Fibroblast of mammary gland (primary cell): Measurements from ENCODE around the gene ATIC.

ENCODE experiments used
- DNase-seq: peaks from one replicate; pipeline ENCODE4 v3.0.0-alpha.2; 2010; ENCODE audit warnings: low read depth
- H3K4me3 ChIP-seq: 2 replicates; pipeline ENCODE4 v1.5.1; 2011; ENCODE audit warnings: low read depth, mild to moderate bottlenecking, low read length, moderate library complexity; ENCODE audit not compliant: control insufficient read depth
- TF ChIP-seq, protein P1 (sequence below): conservative IDR thresholded peaks from 2 replicates; pipeline ENCODE4 v1.5.1; 2011; ENCODE audit warnings: low read depth, low read length, inconsistent platforms; ENCODE audit not compliant: control insufficient read depth, insufficient read depth

ATIC gene

DNA sequence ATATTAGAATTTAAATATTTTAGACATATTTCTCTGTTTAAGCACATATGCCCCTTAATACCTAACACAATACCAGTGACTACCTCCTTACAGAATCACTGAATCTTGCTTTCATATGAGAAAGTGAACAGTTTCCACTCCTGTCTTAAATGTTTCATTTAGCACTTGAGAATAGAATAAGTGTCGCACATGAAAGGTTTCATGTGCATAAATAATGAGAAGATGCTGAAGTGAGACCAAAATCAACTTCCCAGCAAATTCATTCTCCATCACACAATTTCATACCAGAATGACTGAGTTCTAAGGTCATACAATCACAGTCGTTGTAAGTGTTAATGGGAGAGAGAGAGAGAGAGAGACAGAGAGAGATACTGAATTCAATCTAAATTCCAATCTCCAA, 51.2 kb downstream of the ATIC start:
- TF ChIP-seq, protein P1, sequence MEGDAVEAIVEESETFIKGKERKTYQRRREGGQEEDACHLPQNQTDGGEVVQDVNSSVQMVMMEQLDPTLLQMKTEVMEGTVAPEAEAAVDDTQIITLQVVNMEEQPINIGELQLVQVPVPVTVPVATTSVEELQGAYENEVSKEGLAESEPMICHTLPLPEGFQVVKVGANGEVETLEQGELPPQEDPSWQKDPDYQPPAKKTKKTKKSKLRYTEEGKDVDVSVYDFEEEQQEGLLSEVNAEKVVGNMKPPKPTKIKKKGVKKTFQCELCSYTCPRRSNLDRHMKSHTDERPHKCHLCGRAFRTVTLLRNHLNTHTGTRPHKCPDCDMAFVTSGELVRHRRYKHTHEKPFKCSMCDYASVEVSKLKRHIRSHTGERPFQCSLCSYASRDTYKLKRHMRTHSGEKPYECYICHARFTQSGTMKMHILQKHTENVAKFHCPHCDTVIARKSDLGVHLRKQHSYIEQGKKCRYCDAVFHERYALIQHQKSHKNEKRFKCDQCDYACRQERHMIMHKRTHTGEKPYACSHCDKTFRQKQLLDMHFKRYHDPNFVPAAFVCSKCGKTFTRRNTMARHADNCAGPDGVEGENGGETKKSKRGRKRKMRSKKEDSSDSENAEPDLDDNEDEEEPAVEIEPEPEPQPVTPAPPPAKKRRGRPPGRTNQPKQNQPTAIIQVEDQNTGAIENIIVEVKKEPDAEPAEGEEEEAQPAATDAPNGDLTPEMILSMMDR: no peak
- peak; percentile 60 for DNase-seq
- no peak overlapping the region for H3K4me3 ChIP-seq

DNA sequence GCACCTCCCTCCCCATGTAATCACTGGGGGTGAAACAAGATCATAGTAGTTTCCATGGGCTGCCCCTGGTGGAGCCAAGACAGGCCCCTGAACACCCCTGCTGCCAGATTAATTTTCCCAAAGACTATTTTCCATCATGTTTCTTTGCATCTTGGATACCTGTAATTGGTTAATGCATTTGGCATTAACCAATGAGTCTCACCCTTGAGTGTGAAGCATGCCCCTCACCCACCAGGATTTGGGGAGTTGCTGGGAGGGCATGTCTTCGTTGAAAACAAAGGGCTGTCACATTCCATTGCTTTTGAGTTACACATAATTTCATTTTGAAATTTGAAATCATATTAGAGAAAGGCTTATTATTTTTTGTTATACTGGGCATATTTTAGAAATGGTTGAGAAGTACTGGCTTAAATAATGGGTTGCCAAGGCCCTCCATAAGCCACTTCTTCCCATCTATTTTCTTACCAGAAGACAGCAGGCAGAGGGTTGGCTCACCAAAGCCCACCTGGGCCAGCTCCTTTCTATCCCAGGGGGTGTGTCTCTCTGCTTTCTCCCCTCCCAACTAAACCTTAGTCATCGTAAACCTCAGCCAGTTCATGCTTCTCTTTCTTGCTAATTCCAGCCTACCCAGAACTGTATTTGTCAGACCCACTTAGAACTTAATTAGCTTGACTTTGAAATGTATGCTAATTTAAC, 51.8 kb downstream of the ATIC start:
- TF ChIP-seq, protein P1: no peak
- DNase-seq: peak; percentile 70
- H3K4me3 ChIP-seq: no peak overlapping the region

DNA sequence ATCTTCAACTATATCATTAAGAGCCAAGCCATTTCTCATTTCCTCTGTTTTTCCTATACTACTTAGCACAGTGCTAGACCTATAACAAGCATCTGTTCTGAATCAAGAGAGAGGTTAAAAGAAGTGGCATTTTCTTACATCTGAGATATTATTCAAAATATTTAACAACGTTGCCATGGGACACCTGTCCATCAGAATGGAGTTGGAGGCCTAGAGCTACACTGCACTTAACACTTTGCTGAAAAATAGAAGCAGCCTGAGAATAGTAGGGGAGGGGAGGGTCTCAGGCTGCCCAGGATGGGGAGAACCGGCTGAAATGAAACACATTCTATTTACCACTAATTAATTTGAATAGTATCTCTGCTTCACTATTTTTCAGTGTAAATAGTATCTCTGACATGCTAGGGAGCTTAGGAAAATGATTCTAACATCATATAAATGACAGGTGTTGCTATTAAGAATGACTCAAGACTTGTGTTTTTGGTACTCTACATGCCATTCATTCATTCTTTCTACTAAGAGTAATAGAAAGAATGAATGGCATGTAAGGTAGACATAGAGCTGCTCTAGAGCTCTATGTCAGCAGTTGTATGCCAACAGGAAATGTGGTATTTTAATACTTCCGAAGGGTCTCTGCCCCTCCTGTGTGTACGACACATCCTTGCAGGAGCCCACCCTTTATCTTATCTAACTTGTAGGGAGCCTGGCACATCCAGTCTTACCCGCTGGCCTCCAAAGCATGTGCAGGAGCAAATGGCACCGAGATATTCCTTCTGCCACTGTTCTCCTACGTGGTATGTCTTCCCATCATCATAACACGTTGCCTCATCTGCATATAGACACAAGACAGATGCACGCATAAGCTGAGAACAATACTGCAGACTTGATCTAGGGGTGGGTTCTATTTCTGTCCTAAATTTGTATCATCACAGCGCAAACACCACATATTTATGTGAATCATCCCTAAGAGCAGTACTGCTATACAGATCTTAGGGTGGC, 52.6 kb downstream of the ATIC start:
- peak; percentile 57 for DNase-seq
- no peak overlapping the region for H3K4me3 ChIP-seq
- TF ChIP-seq, protein P1: no peak

DNA sequence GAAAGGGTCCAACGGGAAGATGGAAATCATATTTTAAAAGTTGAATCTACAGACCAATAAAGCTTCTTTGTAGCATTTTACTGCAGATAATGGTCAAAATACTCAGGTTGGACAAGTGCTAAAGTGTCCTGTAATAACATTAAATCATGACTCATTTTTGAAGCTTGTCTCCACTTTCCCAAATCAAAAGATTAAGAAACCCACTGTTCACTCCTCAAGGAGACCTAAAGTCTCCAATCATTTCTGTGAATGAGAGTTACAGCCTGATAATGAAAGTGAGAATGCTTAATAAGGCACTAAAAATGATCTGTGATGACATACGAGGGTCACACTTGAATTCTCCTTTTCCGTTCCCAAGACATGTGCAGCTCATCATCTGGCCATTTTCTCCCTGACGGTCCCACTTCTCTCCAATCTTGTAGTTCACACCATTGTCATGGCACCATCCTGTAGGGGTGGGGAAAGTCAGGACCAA, 53.4 kb downstream of the ATIC start:
- no peak overlapping the region for H3K4me3 ChIP-seq
- TF ChIP-seq, protein P1: no peak
- DNase-seq: peak; percentile 55

DNA sequence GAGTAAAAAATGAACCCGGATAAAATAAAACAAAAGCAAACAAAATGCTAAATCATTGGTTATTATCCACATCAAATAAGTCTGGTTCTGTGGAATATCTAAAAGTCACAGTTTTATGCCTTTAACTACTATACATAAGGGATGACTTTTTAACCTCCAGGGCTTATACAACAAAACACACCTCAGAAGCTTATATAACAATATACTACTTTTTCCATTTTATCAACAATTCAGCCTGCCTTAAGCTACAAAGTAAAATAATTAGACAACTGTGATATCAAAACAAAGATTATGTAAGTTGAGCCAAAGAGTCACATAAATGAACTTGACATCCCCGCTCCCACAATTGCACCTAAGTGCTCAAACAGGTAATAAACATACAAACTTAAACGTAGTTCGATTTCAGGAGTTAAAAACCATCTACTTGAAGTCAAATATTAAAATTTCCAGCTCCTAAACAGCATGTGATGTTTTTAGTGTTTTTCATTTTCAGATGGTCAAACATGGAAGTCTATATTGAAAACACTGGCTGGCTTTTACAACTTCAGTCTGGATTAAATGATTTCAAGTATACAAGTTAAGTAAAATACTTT, 54.7 kb downstream of the ATIC start:
- DNase-seq: peak; percentile 50
- H3K4me3 ChIP-seq: no peak overlapping the region
- TF ChIP-seq, protein P1: no peak

DNA sequence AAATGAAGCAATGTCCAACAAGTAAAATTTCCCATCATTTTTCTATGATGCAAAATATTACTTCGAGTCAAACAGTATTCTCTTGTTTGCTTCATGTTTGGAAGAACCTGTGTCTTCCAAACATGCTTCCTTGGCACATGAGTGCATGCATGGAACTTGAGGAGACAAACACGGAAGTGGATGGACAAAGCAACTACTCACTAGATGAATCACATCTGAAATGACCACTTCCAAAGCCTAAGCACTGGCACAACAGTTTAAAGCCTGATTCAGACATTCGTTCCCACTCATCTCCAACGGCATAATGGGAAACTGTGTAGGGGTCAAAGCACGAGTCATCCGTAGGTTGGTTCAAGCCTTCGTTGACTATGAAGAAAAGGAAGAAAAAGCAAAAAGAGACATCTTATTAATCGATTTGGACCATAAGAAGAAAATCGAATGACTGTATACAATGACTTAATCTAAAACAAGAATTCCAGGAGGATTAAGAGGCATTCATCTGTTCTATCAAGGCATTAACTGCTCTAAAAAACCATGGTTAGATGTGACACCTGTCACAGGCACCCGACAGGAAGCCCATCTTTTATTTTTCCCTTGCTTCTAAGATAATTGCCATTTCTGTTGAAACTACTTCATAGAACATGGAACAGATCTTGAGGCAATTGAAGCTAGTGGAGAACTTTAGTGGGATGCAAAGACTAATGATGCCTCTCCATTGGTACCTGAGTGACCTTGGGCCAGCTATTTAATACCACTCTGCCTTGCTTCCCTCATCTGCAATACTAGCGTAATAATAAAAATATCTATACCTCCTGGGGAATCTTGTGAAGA, 56.0 kb downstream of the ATIC start:
- DNase-seq: peak; percentile 89
- H3K4me3 ChIP-seq: no peak overlapping the region
- TF ChIP-seq, protein P1: no peak
